SKM-1 treated with dmso at 0.1 percent for 144 hours (cell line): Measurements from ENCODE around the gene ZNF211.

Source experiments
- DNase-seq: peaks from one replicate; lab custom pipeline; 2025; ENCODE audit not compliant: unreplicated experiment; lab: John Stamatoyannopoulos, UW

ZNF211 gene

DNA sequence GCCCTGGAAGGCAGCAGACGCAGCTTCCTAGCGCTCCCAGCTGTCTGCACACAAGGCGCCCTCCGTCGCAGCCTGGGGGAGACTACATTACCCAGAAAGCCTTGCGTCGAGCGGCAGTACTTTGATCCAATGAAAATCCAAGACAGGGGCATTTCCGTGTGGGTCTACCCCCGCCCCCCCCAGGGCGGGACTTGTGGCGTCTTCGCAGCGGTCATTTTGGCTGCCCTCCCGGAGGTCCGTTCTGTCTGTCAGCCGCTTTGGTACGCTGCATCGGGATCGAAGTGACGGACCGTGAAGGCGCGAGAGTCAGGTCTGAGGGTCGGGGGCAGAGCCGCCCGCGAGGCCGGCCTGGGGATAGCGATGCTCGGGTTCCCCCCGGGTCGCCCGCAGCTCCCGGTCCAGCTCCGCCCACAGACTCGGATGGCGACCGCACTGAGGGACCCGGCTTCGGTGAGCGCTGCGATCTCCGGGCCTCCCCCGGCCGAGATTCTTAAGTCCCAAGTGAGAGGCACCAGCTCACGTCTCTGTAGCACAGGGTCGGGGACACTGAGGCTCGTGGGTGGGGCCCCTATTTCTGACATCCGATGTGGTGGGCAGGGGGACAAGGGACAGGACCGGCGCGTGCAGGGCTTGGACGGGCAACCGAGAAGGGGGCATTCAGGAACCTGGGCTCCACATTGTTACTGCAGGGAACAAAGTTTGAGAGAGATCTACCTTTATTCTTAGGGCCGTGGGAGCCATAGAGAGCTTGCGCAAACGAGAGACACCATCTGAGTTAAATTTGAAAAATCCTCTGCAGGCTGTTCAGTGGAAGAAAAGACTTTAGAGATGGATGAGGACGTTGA is at the start of gene ZNF211:
Gene ZNF211 (plus strand): TSS at position 182 of the 845 bp plus-strand sequence. CDS start 179 bp downstream, at position 361.
- DNase-seq: peak; percentile 61

- peak; percentile 40 for DNase-seq
These were observed 49.2 kb upstream of the ZNF211 start, which contains the start of gene ZIK1 for GRCh38 chr19:57583521-57584416. TSS of gene ZIK1 (plus strand) at chr19:57584145. CDS start at chr19:57584357, 212 bp downstream.

DNA sequence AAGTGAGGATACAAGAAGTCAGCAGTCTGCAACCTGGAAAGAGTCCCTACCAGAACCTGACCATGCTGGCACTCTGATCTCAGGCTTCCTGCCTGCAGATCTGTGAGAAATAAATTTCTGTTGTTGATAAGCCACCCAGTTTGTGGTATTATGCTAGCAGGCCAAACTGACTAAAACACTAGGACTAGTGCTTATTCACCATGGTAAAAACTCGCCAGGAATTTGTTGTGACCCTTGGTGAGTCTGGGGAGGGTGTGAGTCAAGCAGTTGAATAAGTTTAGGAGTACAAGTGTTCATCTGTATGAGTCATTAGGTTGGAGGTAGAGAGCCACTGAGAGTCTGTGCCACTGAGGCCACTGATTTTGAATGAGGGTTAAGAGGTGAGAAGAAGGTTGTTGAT is 45.4 kb upstream of the ZNF211 start:
- DNase-seq: no peak

GRCh38 chr19:57599377-57599760 is 33.6 kb upstream of the ZNF211 start:
- DNase-seq: no peak

DNA sequence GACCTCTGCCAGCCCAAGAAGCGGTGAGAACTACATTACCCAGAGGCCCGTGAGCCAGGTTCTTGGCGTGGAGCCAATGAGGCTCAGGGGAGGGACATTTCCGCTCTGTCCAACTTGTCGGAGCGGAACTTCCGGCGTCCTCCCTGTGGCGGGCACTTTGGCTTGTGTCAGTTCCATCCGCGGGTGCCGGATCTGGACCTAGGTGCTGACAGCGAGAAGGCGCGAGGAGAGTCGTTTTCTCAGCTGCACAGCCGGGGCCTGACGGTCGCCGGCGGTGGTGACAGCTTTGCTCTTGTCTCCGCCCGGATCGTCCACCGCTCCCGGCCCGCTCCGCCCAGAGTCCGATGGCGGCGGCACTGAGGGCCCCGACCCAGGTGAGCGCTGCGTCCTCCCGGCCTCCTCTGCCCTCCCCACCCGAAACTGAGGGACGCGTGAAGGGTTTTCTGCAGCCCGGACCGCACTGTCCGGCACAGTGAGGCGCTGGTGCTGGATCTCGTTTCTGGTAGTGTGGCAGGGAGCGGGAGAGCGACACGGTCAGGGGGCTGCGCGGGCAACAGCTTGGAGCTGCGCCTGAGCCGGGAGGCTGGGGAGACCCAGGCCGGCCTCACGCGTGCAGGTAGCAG is 33.1 kb upstream of the ZNF211 start, which contains the start of gene ZNF530:
Gene ZNF530 (plus strand): TSS at position 125 of the 623 bp plus-strand sequence. CDS start 4,461 bp downstream, outside the sequence.
- DNase-seq: peak; percentile 60

DNA sequence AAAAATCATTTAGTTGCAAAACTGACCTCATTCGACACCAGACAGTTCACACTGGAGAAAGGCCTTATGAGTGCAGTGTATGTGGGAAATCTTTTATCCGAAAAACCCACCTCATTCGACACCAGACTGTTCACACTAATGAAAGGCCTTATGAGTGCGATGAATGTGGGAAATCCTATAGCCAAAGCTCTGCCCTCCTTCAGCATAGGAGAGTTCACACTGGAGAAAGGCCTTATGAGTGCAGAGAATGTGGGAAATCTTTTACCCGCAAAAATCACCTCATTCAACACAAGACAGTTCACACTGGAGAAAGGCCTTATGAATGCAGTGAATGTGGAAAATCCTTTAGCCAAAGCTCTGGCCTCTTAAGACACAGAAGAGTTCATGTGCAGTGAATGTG is 26.0 kb upstream of the ZNF211 start:
- no peak for DNase-seq

GRCh38 chr19:57611113-57611512 is 21.9 kb upstream of the ZNF211 start:
- no peak for DNase-seq

DNA sequence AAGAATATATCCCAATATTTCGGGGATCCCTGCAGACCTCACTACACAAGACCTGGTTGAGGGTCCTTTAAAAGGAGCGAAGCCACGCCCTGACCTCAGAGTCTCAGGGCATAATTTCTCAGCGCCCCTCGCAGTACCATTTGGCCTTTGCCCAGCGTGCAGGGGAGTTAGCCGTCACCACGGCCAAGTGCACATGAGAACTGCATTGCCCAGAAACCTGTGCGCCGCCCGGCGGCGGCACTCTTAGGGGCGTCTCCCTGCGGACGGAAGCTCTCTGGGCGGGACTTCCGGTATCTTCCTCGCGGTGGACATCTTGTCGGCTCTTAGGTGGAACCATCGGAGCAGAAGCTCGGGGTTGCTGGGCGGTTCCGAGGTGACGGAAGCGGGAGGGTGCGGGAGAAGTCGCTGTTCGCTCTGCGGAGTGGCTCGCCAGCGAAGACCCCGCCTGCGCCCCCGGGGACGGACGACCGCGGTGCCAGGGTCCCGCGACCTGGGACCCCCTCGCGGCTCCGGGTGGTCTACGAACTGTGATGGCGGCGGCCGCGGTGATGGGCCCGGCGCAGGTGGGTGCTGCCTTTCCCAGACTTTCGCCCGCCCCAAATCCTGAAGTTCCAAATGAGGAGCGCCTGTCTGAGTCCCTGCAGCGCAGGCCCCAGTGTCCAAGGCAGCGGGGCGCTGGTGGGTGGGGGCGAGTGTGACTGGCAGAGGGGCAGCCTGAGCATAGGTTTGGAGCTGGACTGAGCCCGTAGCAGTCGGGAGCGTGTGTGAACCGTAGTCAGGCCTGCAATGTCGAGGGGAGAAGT is 18.8 kb upstream of the ZNF211 start, which contains the start of gene ZNF134:
Gene ZNF134 (plus strand): TSS at position 302 of the 803 bp plus-strand sequence. CDS start 5,227 bp downstream, outside the sequence.
- peak; percentile 60 for DNase-seq

DNA sequence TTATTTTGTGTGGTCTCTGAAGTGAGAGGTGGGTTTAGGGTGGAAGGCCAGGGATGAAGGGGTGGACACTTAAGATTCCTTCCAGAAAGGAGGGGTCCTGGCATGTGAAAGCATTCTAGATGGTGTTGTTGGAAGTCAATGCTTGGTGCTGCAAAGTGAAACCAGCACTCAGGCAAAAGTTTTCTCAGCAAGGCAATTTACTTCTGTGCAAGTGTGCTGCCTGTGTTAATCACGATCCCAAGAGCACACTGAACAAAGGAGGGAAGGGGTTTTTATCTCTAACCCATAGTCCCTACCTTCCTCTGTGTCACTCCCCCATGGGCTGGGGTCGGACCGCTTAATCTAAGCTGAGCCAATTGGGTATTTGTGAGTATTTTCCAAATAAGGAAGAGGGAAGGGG is 17.6 kb upstream of the ZNF211 start:
- DNase-seq: no peak

DNA sequence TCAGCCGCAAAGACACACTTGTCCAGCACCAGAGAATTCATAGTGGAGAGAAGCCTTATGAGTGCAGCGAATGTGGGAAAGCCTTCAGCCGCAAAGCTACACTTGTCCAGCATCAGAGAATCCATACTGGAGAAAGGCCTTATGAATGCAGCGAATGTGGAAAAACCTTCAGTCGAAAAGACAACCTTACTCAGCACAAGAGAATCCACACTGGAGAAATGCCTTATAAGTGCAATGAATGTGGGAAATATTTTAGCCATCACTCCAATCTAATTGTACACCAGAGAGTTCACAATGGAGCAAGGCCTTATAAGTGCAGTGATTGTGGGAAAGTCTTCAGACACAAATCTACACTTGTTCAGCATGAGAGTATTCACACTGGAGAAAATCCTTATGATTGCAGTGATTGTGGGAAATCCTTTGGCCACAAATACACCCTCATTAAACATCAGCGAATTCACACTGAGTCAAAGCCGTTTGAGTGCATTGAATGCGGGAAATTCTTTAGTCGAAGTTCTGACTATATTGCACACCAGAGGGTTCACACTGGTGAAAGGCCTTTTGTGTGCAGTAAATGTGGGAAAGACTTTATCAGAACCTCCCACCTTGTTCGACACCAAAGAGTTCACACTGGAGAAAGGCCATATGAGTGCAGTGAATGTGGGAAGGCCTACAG is 12.2 kb upstream of the ZNF211 start:
- DNase-seq: no peak

DNA sequence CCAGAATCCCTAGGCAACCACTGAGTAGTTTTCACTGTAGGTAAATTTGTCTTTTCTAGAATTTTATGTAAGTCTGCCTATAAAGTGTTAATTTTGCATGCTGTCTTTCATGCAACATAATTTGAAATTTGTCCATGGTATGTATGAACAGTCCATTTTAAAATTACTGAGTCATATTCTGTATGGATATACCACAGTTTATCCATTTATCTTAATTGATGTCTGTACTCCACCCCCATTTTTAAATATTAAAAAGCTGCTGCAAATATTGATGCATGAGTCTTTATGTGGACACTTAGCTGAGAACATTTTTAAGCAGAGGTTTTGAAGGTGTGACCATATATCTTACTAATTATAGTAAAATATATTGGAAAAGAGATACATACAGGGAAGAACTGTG is 9.9 kb upstream of the ZNF211 start:
- no peak for DNase-seq

- no peak for DNase-seq
These were observed 814 bp downstream of the ZNF211 start for GRCh38 chr19:57633832-57634131.

GRCh38 chr19:57637379-57637778 is 4.4 kb downstream of the ZNF211 start:
- DNase-seq: no peak

DNA sequence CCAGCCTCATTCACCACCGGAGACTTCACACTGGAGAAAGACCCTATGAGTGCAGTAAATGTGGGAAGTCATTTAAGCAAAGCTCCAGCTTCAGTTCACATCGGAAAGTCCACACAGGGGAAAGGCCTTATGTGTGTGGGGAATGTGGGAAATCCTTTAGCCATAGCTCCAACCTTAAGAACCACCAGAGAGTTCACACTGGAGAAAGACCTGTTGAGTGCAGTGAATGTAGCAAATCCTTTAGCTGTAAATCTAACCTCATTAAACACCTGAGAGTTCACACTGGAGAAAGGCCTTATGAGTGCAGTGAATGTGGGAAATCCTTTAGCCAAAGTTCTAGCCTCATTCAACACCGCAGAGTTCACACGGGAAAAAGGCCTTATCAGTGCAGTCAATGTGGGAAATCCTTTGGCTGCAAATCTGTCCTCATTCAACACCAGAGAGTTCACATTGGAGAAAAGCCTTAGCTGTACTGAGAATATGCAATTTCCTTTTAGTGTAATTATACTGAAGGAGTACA is 8.8 kb downstream of the ZNF211 start:
- no peak for DNase-seq

- DNase-seq: no peak
These were observed 9.6 kb downstream of the ZNF211 start for GRCh38 chr19:57642396-57643046.

- no peak for DNase-seq
These were observed 10.8 kb downstream of the ZNF211 start for GRCh38 chr19:57643734-57644133.

- no peak for DNase-seq
These were observed 15.5 kb downstream of the ZNF211 start for GRCh38 chr19:57648331-57649003.

GRCh38 chr19:57651654-57651996 is 18.7 kb downstream of the ZNF211 start:
- DNase-seq: no peak

- DNase-seq: no peak
These were observed 20.7 kb downstream of the ZNF211 start for GRCh38 chr19:57653689-57654088.
